Suprapubic skin (tissue), 3 donors: ENCODE measurements around the gene TRIM2.

Experiments used
- CTCF ChIP-seq, 2 donors: fragments of 200-600 bp in 1 of 2; fragments of 450-650 bp in 1 of 2; sonication (generic) in 1 of 2; IDR thresholded peaks; one replicate each; pipeline ENCODE4 v1.5.1; 2016 to 2019; ENCODE audit warnings: antibody characterized with exemption in 2 of 2, mild to moderate bottlenecking in 1 of 2, moderate library complexity in 1 of 2
- POLR2A ChIP-seq, 2 donors: fragments of 450-650 bp; IDR thresholded peaks; one replicate each; pipeline ENCODE4 v1.6.1; 2017; ENCODE audit warnings: antibody characterized with exemption in 2 of 2, mild to moderate bottlenecking in 2 of 2, moderate library complexity in 2 of 2

DNA sequence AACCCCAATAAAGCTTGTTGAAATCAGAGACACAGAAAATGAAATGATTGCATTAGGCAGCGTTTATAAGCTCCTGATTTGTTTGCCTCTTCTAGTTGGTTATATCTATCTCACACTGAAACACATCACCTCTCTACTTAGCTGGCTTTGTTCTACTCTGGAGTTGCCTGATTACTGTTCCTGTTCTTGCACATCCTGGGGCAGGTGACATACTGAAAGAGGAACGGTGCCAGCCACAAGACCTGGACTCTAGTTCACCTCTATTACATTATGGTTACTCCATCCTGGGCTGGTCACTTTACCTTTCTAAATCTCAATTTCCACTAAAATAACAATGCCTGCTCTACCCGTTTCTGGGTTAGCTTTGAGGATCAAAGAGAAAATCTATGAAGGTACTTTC, 47.9 kb downstream of the TRIM2 start:
- no peak for TF ChIP-seq POLR2A (IDR thresholded peaks at IDR 0.05)
- no peak for TF ChIP-seq CTCF (IDR thresholded peaks at IDR 0.05)
